H1 (cell line): ENCODE measurements around the gene CCDC13. TPM values are rescaled to one million over a fixed set of nuclear protein-coding genes. Genes with fewer than 3 reads are reported as not detected.

Experiments
- CTCF ChIA-PET: fragments of 300-600 bp; sonication (Branson Sonifier 250); formaldehyde crosslinking; loops from one replicate; lab custom pipeline; 2021; ENCODE audit not compliant: partially characterized antibody; lab: Charles Lee
- POLR2A ChIA-PET: fragments of 300-600 bp; sonication (Branson Sonifier 250); formaldehyde crosslinking; loops from one replicate; lab custom pipeline; 2021; ENCODE audit warnings: inconsistent platforms; ENCODE audit not compliant: partially characterized antibody; lab: Charles Lee
- DNase-seq, 2 experiments: peaks; one replicate each; pipeline versions ENCODE4 v3.0.0 to v3.0.0-alpha.2; 2010 to 2022; ENCODE audit warnings: low spot score in 2 of 2, low read depth in 1 of 2, mixed read lengths in 1 of 2
- FAIRE-seq: peaks from 2 replicates; lab custom pipeline; 2011; peaks lifted over from hg19 to GRCh38; lab: Jason Lieb, UNC
- H2AFZ ChIP-seq: 2 replicates; pipeline ENCODE4 v1.8.1; 2012; ENCODE audit warnings: low read length, inconsistent platforms
- H2AK5ac ChIP-seq: 2 replicates; pipeline ENCODE4 v1.6.1; 2013; ENCODE audit warnings: low read depth, low read length
- H2BK120ac ChIP-seq: replicated peaks from 2 replicates; pipeline ENCODE3; 2013; ENCODE audit warnings: low read depth, low read length, inconsistent platforms
- H2BK12ac ChIP-seq: 2 replicates; pipeline ENCODE4 v1.6.1; 2013; ENCODE audit warnings: low read depth, low read length
- H2BK15ac ChIP-seq: 2 replicates; pipeline ENCODE4 v1.6.1; 2013; ENCODE audit warnings: low read length
- H2BK20ac ChIP-seq: 2 replicates; pipeline ENCODE4 v1.6.1; 2013; ENCODE audit warnings: low read length
- H2BK5ac ChIP-seq: 2 replicates; pipeline ENCODE4 v1.6.1; 2013; ENCODE audit warnings: low read depth, low read length
- H3K14ac ChIP-seq: 2 replicates; pipeline ENCODE4 v1.6.1; 2013; ENCODE audit warnings: inconsistent platforms; ENCODE audit not compliant: insufficient read length
- H3K18ac ChIP-seq: 2 replicates; pipeline ENCODE4 v1.6.1; 2013; ENCODE audit warnings: low read length; ENCODE audit errors: extremely low read depth
- H3K23ac ChIP-seq: 2 replicates; pipeline ENCODE4 v1.6.1; 2013; ENCODE audit warnings: inconsistent platforms; ENCODE audit not compliant: insufficient read length
- H3K23me2 ChIP-seq: 2 replicates; pipeline ENCODE4 v1.6.1; 2013; ENCODE audit warnings: low read depth, low read length
- H3K27ac ChIP-seq: 2 replicates; pipeline ENCODE4 v1.6.1; 2011; ENCODE audit warnings: low read depth, low read length, inconsistent platforms
- H3K27me3 ChIP-seq, 4 experiments: replicated peaks in 1 of 4; 1 replicate in 1 of 4; 2 replicates in 3 of 4; pipeline versions ENCODE4 v1.6.1 to v1.8.1; 2011 to 2013; ENCODE audit warnings: low read length in 3 of 4, mild to moderate bottlenecking in 3 of 4, inconsistent platforms in 2 of 4, mixed read lengths in 2 of 4, moderate library complexity in 1 of 4; ENCODE audit not compliant: control insufficient read depth in 3 of 4, insufficient read depth in 3 of 4; ENCODE audit errors: extremely low read depth in 1 of 4
- H3K36me3 ChIP-seq, 4 experiments: 2 replicates each; pipeline versions ENCODE4 v1.6.1 to v1.8.1; 2011 to 2013; ENCODE audit warnings: mild to moderate bottlenecking in 4 of 4, low read length in 3 of 4, moderate library complexity in 2 of 4, control low read depth in 1 of 4, inconsistent platforms in 1 of 4; ENCODE audit not compliant: insufficient read depth in 4 of 4, control insufficient read depth in 2 of 4
- H3K4ac ChIP-seq: replicated peaks from 2 replicates; pipeline ENCODE3; 2013; ENCODE audit warnings: low read length, low read depth, mixed read lengths, inconsistent platforms; ENCODE audit not compliant: insufficient read length
- H3K4me1 ChIP-seq, 4 experiments: replicated peaks in 1 of 4; 1 replicate in 1 of 4; 2 replicates in 3 of 4; pipeline versions ENCODE4 v1.6.1 to v1.8.1; 2011 to 2013; ENCODE audit warnings: low read length in 3 of 4, inconsistent platforms in 2 of 4, mixed read lengths in 1 of 4; ENCODE audit not compliant: insufficient read depth in 4 of 4, control insufficient read depth in 3 of 4
- H3K4me2 ChIP-seq, 2 experiments: 2 replicates each; pipeline versions ENCODE4 v1.6.1 to v1.8.1; 2011 to 2013; ENCODE audit warnings: low read depth in 2 of 2, low read length in 2 of 2, control low read depth in 1 of 2, inconsistent platforms in 1 of 2, mild to moderate bottlenecking in 1 of 2; ENCODE audit not compliant: insufficient read depth in 1 of 2
- H3K4me3 ChIP-seq, 4 experiments: fragments of 200-600, 300-600 bp in 1 of 4; sonication (generic), shearing (Covaris generic), sonication (Bioruptor Twin) in 1 of 4; 2 replicates each; pipeline versions ENCODE4 v1.5.1 to v1.8.1; 2011 to 2016; ENCODE audit warnings: low read length in 4 of 4, low read depth in 3 of 4, control low read depth in 2 of 4, inconsistent platforms in 2 of 4, mild to moderate bottlenecking in 2 of 4, mixed read lengths in 1 of 4, moderate library complexity in 1 of 4; ENCODE audit not compliant: insufficient read depth in 2 of 4; ENCODE audit errors: extremely low read depth in 1 of 4
- H3K56ac ChIP-seq: replicated peaks from 2 replicates; pipeline ENCODE3; 2013; ENCODE audit warnings: low read depth, mild to moderate bottlenecking, mixed read lengths, low read length, inconsistent platforms; ENCODE audit not compliant: insufficient read length
- H3K79me1 ChIP-seq: 2 replicates; pipeline ENCODE4 v1.6.1; 2013; ENCODE audit warnings: low read depth, low read length, control low read depth
- H3K79me2 ChIP-seq, 2 experiments: 2 replicates each; pipeline versions ENCODE4 v1.6.1 to v1.8.1; 2012 to 2013; ENCODE audit warnings: low read length in 2 of 2, mild to moderate bottlenecking in 2 of 2, inconsistent platforms in 1 of 2; ENCODE audit not compliant: insufficient read depth in 2 of 2, control insufficient read depth in 1 of 2
- H3K9ac ChIP-seq, 4 experiments: replicated peaks in 1 of 4; 1 replicate in 1 of 4; 2 replicates in 3 of 4; pipeline versions ENCODE4 v1.6.1 to v1.8.1; 2011 to 2013; ENCODE audit warnings: low read depth in 3 of 4, low read length in 3 of 4, control low read depth in 2 of 4, mild to moderate bottlenecking in 2 of 4, moderate library complexity in 2 of 4, inconsistent platforms in 1 of 4; ENCODE audit errors: extremely low read depth in 1 of 4
- H3K9me3 ChIP-seq, 2 experiments: 2 replicates each; pipeline versions ENCODE4 v1.6.1 to v1.8.1; 2012 to 2013; ENCODE audit warnings: mild to moderate bottlenecking in 2 of 2, moderate library complexity in 2 of 2, control low read depth in 1 of 2, inconsistent platforms in 1 of 2, low read depth in 1 of 2, low read length in 1 of 2, mixed read lengths in 1 of 2; ENCODE audit not compliant: insufficient read depth in 2 of 2
- H4K20me1 ChIP-seq, 2 experiments: replicated peaks in 1 of 2; 2 replicates each; pipeline versions ENCODE3 to v1.8.1; 2011 to 2013; ENCODE audit warnings: inconsistent platforms in 2 of 2, low read length in 2 of 2, mild to moderate bottlenecking in 1 of 2; ENCODE audit not compliant: insufficient read depth in 2 of 2, control insufficient read depth in 1 of 2
- H4K5ac ChIP-seq: 2 replicates; pipeline ENCODE4 v1.6.1; 2013; ENCODE audit warnings: low read length, low read depth, mixed read lengths, inconsistent platforms; ENCODE audit not compliant: insufficient read length
- H4K8ac ChIP-seq: 2 replicates; pipeline ENCODE4 v1.8.0; 2013; ENCODE audit warnings: mild to moderate bottlenecking, moderate library complexity, low read length, inconsistent platforms; ENCODE audit not compliant: insufficient read depth; ENCODE audit errors: extremely low read depth
- H4K91ac ChIP-seq: replicated peaks from 2 replicates; pipeline ENCODE3; 2013; ENCODE audit warnings: low read length, mixed read lengths, inconsistent platforms; ENCODE audit not compliant: insufficient read length
- CREB1 ChIP-seq: IDR thresholded peaks from 2 replicates; pipeline ENCODE4 v1.6.1; 2012; ENCODE audit warnings: inconsistent platforms
- EZH2 ChIP-seq: fragments of 200-600 bp; sonication (generic); IDR thresholded peaks from 2 replicates; pipeline ENCODE4 v1.7.1; 2012; ENCODE audit warnings: low read depth, mild to moderate bottlenecking, moderate library complexity, low read length, inconsistent platforms; ENCODE audit not compliant: severe bottlenecking
- HDAC6 ChIP-seq: IDR thresholded peaks from one replicate; pipeline ENCODE4 v1.7.1; 2012; ENCODE audit warnings: low read depth, mild to moderate bottlenecking, inconsistent platforms, low read length, moderate library complexity
- JUN ChIP-seq: IDR thresholded peaks from 2 replicates; pipeline ENCODE4 v1.6.1; 2011; ENCODE audit warnings: low read depth, mild to moderate bottlenecking, improper control_type of control experiment, low read length
- KDM4A ChIP-seq: IDR thresholded peaks from one replicate; pipeline ENCODE4 v1.7.1; 2012; ENCODE audit warnings: low read depth, mild to moderate bottlenecking, moderate library complexity, low read length, inconsistent platforms; ENCODE audit not compliant: severe bottlenecking
- KDM5A ChIP-seq: fragments of 200-600 bp; IDR thresholded peaks from 2 replicates; pipeline ENCODE4 v1.7.1; 2012; ENCODE audit warnings: mild to moderate bottlenecking, low read length, inconsistent platforms, mixed read lengths
- POU5F1 ChIP-seq: IDR thresholded peaks from 2 replicates; pipeline ENCODE4 v1.6.1; 2011; ENCODE audit warnings: low read depth, mild to moderate bottlenecking, low read length, moderate library complexity
- RBBP5 ChIP-seq: IDR thresholded peaks from 2 replicates; pipeline ENCODE4 v1.7.1; 2012; ENCODE audit warnings: low read depth, mild to moderate bottlenecking, inconsistent platforms, low read length, moderate library complexity, borderline replicate concordance
- RNF2 ChIP-seq: fragments of 200-900, 300-1000 bp; sonication (generic); IDR thresholded peaks from 2 replicates; pipeline ENCODE4 v1.7.1; 2016; ENCODE audit warnings: borderline replicate concordance, low read depth, mild to moderate bottlenecking, antibody characterized with exemption, low read length; ENCODE audit not compliant: poor library complexity, severe bottlenecking; ENCODE audit errors: missing control alignments
- SP1 ChIP-seq: IDR thresholded peaks from 2 replicates; pipeline ENCODE4 v1.6.1; 2011; ENCODE audit warnings: low read depth, low read length
- SRF ChIP-seq: IDR thresholded peaks from 2 replicates; pipeline ENCODE4 v1.6.1; 2011; ENCODE audit warnings: mild to moderate bottlenecking, low read depth, low read length, moderate library complexity
- TCF12 ChIP-seq: IDR thresholded peaks from 2 replicates; pipeline ENCODE4 v1.6.1; 2011; ENCODE audit warnings: low read depth, mild to moderate bottlenecking, low read length
- YY1 ChIP-seq: IDR thresholded peaks from 2 replicates; pipeline ENCODE4 v1.6.1; 2011; ENCODE audit warnings: low read depth, mild to moderate bottlenecking, low read length
- WGBS, 2 experiments: shearing (Covaris generic) in 1 of 2; methylation state at CpG; one replicate each; pipeline versions ENCODE4 v1.1.6 to v1.1.7; 2013 to 2015; ENCODE audit warnings: low lambda C conversion rate in 2 of 2, mixed read lengths in 2 of 2, inconsistent platforms in 1 of 2, low coverage in 1 of 2, missing lambda C conversion rate in 1 of 2; ENCODE audit not compliant: insufficient replicate concordance in 2 of 2, insufficient coverage in 1 of 2, insufficient read length in 1 of 2; ENCODE audit errors: extremely low coverage in 1 of 2, missing lambda C conversion rate in 1 of 2; 5-methylcytosine and 5-hydroxymethylcytosine counted together
- polyA plus RNA-seq, 7 experiments: library from polyadenylated mRNA; depleted of rRNA in 3 of 7; stranded (reverse) in 5 of 7; unstranded in 2 of 7; fragments of >200 nt in 5 of 7; fragments of 200-250 nt in 2 of 7; gene quantifications; 1 replicate in 5 of 7; 2 replicates in 1 of 7; 4 replicates in 1 of 7; pipeline versions ENCODE4 v1.2.1 to v1.2.3, GENCODE V29; 2011 to 2013; ENCODE audit warnings: missing spikeins in 2 of 7, mixed read lengths in 2 of 7
- total RNA-seq: library from RNA; stranded (reverse); fragmentation: NEBNext Ultra II Directional; extraction: Animal tissue kit (Norgen Biotek cat#: 25700); gene quantifications from 2 replicates; pipeline ENCODE4 v1.2.1, GENCODE V29; 2021

The CCDC13 gene
- total and polyA plus RNA-seq, 2 of the 8 experiments (the other 6 are each of a cell fraction or from before 2014, with no cell fraction given), result 0.06 TPM; not detected in 1

DNA sequence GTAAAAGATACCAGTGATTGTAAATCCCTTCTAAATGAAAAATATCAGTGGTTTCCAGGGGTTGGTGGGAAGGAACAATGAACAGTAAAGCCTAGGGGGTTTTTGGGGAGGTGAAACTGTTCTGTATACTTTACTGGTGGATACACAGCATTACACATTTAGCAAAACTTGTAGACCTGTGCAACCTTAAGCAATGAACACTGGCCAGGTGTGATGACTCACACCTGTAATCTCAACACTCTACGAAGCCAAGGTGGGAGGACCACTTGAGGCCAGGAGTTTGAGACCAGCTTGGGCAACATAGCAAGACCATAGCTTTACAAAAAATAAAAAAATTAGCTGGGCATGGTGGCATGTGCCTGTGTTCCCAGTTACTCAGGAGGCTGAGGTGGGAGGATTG is 1.8 kb downstream of the CCDC13 start:
- peaks cover 0 to 3% (median 0%) of the 10 kb centered on the region in 4 experiments; a peak in 1 of 8 replicates for H3K36me3 ChIP-seq
- H3K4me3 ChIP-seq, result no peak overlapping the region
- no peak overlapping the region for H3K4me2 ChIP-seq
- H3K4me1 ChIP-seq, result 0 out of 7 replicates have a peak, but pooled peaks cover 0 to 4% (median 0%) of the 10 kb centered on the region in 4 experiments
- peaks cover 8% of the 10 kb centered on the region for H3K23me2 ChIP-seq
- no peak overlapping the region for H2AFZ ChIP-seq
- no peak for FAIRE-seq
- H3K23ac ChIP-seq, result no peak overlapping the region
- H2BK5ac ChIP-seq, result no peak overlapping the region
- no peak overlapping the region for H2BK15ac ChIP-seq
- H3K79me2 ChIP-seq, result no peaks in the 10 kb centered on the region
- no peaks in the 10 kb centered on the region for H3K79me1 ChIP-seq
- no peak overlapping the region for H3K14ac ChIP-seq
- H3K27ac ChIP-seq, result no peak overlapping the region
- no peak overlapping the region for H2AK5ac ChIP-seq
- CTCF ChIA-PET, result interaction anchor here (2.4 kb wide), 1 partner anchor 8 kb away, joined by 11 read pairs; no protein-coding TSS in a partner anchor
- DNase-seq, result no peak
- H4K20me1 ChIP-seq, result no peaks in the 10 kb centered on the region
- no peak overlapping the region for H4K91ac ChIP-seq
- no peak overlapping the region for H3K9ac ChIP-seq
- H2BK12ac ChIP-seq, result no peak overlapping the region
- H2BK120ac ChIP-seq, result no peak overlapping the region
- peaks cover 0 to 7% of the 10 kb centered on the region in 2 experiments; a peak in 1 of 4 replicates for H3K9me3 ChIP-seq
- H3K56ac ChIP-seq, result no peak overlapping the region
- WGBS, 2 experiments, result 88% methylated on average over 1 of the region's 1 CpG; no CpG with 5 or more reads in 1 of the 2 experiments
- peaks cover 0 to 6% (median 5%) of the 10 kb centered on the region in 4 experiments; a peak in 3 of 7 replicates for H3K27me3 ChIP-seq
- H3K4ac ChIP-seq, result no peak overlapping the region
- H3K18ac ChIP-seq, result no peak overlapping the region
- no peak overlapping the region for H2BK20ac ChIP-seq
- H4K8ac ChIP-seq, result no peak overlapping the region
- H4K5ac ChIP-seq, result no peak overlapping the region
- POLR2A ChIA-PET, result no interaction called here
- no peak for TF ChIP-seq POU5F1
- no peak for TF ChIP-seq TCF12
- no peak for TF ChIP-seq KDM4A
- TF ChIP-seq SP1, result no peak
- no peak for TF ChIP-seq HDAC6
- TF ChIP-seq JUN, result no peak
- no peak for TF ChIP-seq EZH2
- TF ChIP-seq YY1, result no peak
- no peak for TF ChIP-seq CREB1
- TF ChIP-seq RBBP5, result no peak
- TF ChIP-seq SRF, result no peak
- TF ChIP-seq RNF2, result no peak
- TF ChIP-seq KDM5A, result no peak
